Caco-2 (cell line): ENCODE results near the gene TAPBPL. TPM values are rescaled to one million over a fixed set of nuclear protein-coding genes. Genes with fewer than 3 reads are reported as not detected.

Experiments used
- BruUV-seq: library from RNA; stranded (reverse); fragments of 400-500 nt; replicated peaks from 2 replicates; lab custom pipeline; 2021; lab: Mats Ljungman, UMichigan
- CTCF ChIA-PET: fragments of 300-600 bp; sonication (Branson Sonifier 250); formaldehyde crosslinking; loops from one replicate; lab custom pipeline; 2022; ENCODE audit warnings: antibody characterized with exemption; lab: Charles Lee
- POLR2A ChIA-PET: fragments of 300-600 bp; sonication (Branson Sonifier 250); formaldehyde crosslinking; loops from one replicate; lab custom pipeline; 2022; ENCODE audit warnings: antibody characterized with exemption; lab: Charles Lee
- DNase-seq, 2 experiments: peaks; one replicate each; pipeline versions ENCODE4 v3.0.0 to v3.0.0-alpha.2; 2020 to 2022
- H3K27me3 ChIP-seq: replicated peaks from 2 replicates; pipeline ENCODE4 v1.6.0; 2011; ENCODE audit warnings: low read length; ENCODE audit not compliant: control insufficient read depth, insufficient read depth
- H3K36me3 ChIP-seq: 2 replicates; pipeline ENCODE4 v1.5.1; 2011; ENCODE audit warnings: low read length; ENCODE audit not compliant: control insufficient read depth, insufficient read depth
- H3K4me1 ChIP-seq: fragments of 250-450 bp; sonication (Bioruptor Pico); 2 replicates; pipeline ENCODE4 v1.5.1; 2020; ENCODE audit warnings: mild to moderate bottlenecking
- H3K4me3 ChIP-seq: 2 replicates; pipeline ENCODE4 v1.5.1; 2011; ENCODE audit warnings: low read depth, mild to moderate bottlenecking, control low read depth, low read length
- H3K9me3 ChIP-seq: fragments of 250-450 bp; sonication (Bioruptor Pico); 2 replicates; pipeline ENCODE4 v1.5.1; 2020; ENCODE audit warnings: mild to moderate bottlenecking, moderate library complexity
- H3K27ac Mint-ChIP-seq: one replicate; pipeline ENCODE4 v1.8.0; 2022; ENCODE audit warnings: mixed read lengths; ENCODE audit not compliant: unreplicated experiment
- H3K27me3 Mint-ChIP-seq: one replicate; pipeline ENCODE4 v1.8.0; 2022; ENCODE audit warnings: mixed read lengths; ENCODE audit not compliant: insufficient read depth, unreplicated experiment
- H3K36me3 Mint-ChIP-seq: one replicate; pipeline ENCODE4 v1.8.0; 2022; ENCODE audit warnings: mild to moderate bottlenecking, mixed read lengths; ENCODE audit not compliant: insufficient read depth, unreplicated experiment
- H3K4me1 Mint-ChIP-seq: one replicate; pipeline ENCODE4 v1.8.0; 2022; ENCODE audit warnings: low read depth, mixed read lengths; ENCODE audit not compliant: unreplicated experiment
- H3K4me3 Mint-ChIP-seq: one replicate; pipeline ENCODE4 v1.8.0; 2022; ENCODE audit warnings: mild to moderate bottlenecking, moderate library complexity, mixed read lengths; ENCODE audit not compliant: unreplicated experiment
- H3K9me3 Mint-ChIP-seq: one replicate; pipeline ENCODE4 v1.8.0; 2022; ENCODE audit warnings: mixed read lengths; ENCODE audit not compliant: unreplicated experiment
- intact Hi-C: fragments of 100-400 bp; cut with micrococcal nuclease; formaldehyde crosslinking; loops from one replicate; pipeline ENCODE4 v1.10.0; 2022; ENCODE audit not compliant: unreplicated experiment
- total RNA-seq: library from RNA; stranded (reverse); gene quantifications from 2 replicates; pipeline ENCODE4 v1.2.3, GENCODE V29; 2022
- TF ChIP-seq, protein P1 (sequence below), 2 experiments: fragments of 200-600 bp in 1 of 2; IDR thresholded peaks; 1 replicate in 1 of 2; 2 replicates in 1 of 2; pipeline versions ENCODE4 v1.5.1 to v1.8.0; 2011 to 2022; ENCODE audit warnings: antibody characterized with exemption in 1 of 2, control low read depth in 1 of 2, inconsistent platforms in 1 of 2, low read depth in 1 of 2, low read length in 1 of 2, mild to moderate bottlenecking in 1 of 2, moderate library complexity in 1 of 2; ENCODE audit not compliant: insufficient read depth in 1 of 2, severe bottlenecking in 1 of 2, unreplicated experiment in 1 of 2

Gene TAPBPL
- total RNA-seq, 1 experiment from 2014 or later: 9.7 TPM

DNA sequence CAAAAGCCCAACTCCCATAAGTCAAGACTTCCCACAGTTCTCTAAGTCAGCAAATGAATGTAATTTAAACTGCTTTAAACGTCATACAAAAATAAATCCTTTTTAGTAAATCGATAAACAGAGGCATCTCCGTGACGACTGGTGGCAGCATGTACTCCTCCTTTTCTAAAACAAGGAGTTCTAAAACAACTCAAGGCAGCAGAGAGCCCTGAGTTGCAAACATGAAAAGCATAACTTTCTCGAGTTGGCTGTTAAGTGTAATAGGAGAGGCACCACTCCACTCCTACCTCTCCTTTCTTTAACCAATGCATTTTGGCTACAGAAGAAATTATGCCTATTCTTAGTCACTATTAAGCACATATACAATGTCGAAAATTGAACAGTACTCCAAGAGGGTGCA is 45.9 kb upstream of the TAPBPL start:
- Histone ChIP-seq H3K36me3 (no peaks in the 10 kb centered on the region), H3K27me3 (no peaks in the 10 kb centered on the region), H3K4me3 (no peak overlapping the region), H3K4me1 (0 out of 2 replicates have a peak, but pooled peaks cover 4% of the 10 kb centered on the region), H3K9me3 (peaks cover 6% of the 10 kb centered on the region; the same call in 1 of the 2 replicates)
- CTCF ChIA-PET: no interaction called here
- H3K4me1 Mint-ChIP-seq: peaks cover 7% of the 10 kb centered on the region
- no TSS peak for BruUV-seq
- peaks cover 15% of the 10 kb centered on the region for H3K9me3 Mint-ChIP-seq
- intact Hi-C loops: no loop called here
- TF ChIP-seq, protein P1, sequence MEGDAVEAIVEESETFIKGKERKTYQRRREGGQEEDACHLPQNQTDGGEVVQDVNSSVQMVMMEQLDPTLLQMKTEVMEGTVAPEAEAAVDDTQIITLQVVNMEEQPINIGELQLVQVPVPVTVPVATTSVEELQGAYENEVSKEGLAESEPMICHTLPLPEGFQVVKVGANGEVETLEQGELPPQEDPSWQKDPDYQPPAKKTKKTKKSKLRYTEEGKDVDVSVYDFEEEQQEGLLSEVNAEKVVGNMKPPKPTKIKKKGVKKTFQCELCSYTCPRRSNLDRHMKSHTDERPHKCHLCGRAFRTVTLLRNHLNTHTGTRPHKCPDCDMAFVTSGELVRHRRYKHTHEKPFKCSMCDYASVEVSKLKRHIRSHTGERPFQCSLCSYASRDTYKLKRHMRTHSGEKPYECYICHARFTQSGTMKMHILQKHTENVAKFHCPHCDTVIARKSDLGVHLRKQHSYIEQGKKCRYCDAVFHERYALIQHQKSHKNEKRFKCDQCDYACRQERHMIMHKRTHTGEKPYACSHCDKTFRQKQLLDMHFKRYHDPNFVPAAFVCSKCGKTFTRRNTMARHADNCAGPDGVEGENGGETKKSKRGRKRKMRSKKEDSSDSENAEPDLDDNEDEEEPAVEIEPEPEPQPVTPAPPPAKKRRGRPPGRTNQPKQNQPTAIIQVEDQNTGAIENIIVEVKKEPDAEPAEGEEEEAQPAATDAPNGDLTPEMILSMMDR (IDR thresholded peaks at IDR 0.05; ENCODE audit: insufficient read depth in 1 of 2, low read depth in 1 of 2, low read length in 1 of 2, severe bottlenecking in 1 of 2, unreplicated experiment in 1 of 2): no peak
- no peaks in the 10 kb centered on the region for H3K27me3 Mint-ChIP-seq
- no peak overlapping the region for H3K4me3 Mint-ChIP-seq
- H3K36me3 Mint-ChIP-seq: peaks cover 12% of the 10 kb centered on the region
- no peak for DNase-seq
- POLR2A ChIA-PET: no interaction called here
- no peak overlapping the region for H3K27ac Mint-ChIP-seq

DNA sequence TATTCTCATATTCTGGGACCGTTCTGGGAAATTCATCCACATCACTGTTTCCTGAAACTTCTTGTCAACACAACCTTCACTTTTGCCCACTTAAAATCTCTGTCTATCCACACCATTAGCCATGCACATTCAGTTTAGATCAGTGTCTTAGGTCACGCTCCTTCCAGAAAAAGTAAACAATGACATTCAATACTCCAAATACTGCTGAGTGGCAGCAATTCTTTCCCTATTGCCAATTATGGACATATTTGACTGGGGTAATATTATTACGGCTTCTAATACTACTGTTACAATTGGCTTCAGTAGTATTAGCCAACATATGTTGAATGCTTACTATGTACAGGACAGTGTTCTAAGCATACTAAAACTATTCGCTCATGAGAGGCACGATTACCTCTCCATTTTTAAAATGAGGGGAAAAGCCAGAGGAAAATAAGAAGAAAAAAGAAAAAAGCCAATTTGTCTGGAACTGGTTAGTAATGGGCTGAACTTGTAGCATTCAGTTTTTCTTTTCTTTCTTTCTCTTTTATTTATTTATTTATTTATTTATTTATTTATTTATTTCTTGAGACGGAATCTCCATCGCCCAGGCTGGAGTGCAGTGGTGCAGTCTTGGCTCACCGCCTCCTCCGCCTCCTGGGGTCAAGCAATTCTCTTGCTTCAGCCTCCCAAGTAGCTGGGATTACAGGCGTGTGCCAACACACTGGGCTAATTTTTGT is 44.4 kb upstream of the TAPBPL start:
- Mint-ChIP-seq H3K4me1 (peaks cover 7% of the 10 kb centered on the region), H3K36me3 (peaks cover 12% of the 10 kb centered on the region), H3K27ac (no peak overlapping the region), H3K9me3 (peaks cover 15% of the 10 kb centered on the region), H3K4me3 (no peak overlapping the region), H3K27me3 (no peaks in the 10 kb centered on the region)
- Histone ChIP-seq H3K4me3 (no peak overlapping the region), H3K36me3 (no peaks in the 10 kb centered on the region), H3K27me3 (no peaks in the 10 kb centered on the region), H3K9me3 (peaks cover 6% of the 10 kb centered on the region; the same call in 1 of the 2 replicates), H3K4me1 (0 out of 2 replicates have a peak, but pooled peaks cover 4% of the 10 kb centered on the region)
- ChIA-PET CTCF (no interaction called here), POLR2A (no interaction called here)
- BruUV-seq: no TSS peak
- no peak for DNase-seq
- TF ChIP-seq, protein P1 (IDR thresholded peaks at IDR 0.05; ENCODE audit: insufficient read depth in 1 of 2, low read depth in 1 of 2, low read length in 1 of 2, severe bottlenecking in 1 of 2, unreplicated experiment in 1 of 2): no peak
- intact Hi-C loops: no loop called here

DNA sequence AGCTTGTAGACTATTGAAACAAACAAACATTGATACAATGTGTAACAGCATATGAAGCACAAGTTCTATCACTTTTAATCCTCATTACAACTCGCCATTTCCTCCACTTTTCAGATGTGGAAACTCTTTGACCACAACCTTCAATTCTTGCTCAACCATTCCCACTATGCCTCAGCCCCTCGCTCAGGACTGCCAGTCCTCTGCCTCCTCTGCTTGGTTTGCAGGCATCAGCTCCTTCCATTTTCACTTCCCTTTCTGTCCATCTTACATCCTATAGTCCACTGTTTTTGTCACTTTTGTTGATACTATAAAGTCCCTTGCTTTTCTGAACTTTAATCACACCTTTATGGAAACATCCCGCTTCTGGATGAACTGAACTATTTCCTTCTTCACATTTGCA is 35.2 kb upstream of the TAPBPL start:
- H3K36me3 Mint-ChIP-seq: no peaks in the 10 kb centered on the region
- H3K9me3 Mint-ChIP-seq: no peaks in the 10 kb centered on the region
- ChIA-PET CTCF (no interaction called here), POLR2A (no interaction called here)
- DNase-seq: no peak
- intact Hi-C loops: no loop called here
- Histone ChIP-seq H3K27me3 (no peaks in the 10 kb centered on the region), H3K4me3 (no peak overlapping the region), H3K4me1 (peaks cover 5% of the 10 kb centered on the region), H3K9me3 (no peaks in the 10 kb centered on the region), H3K36me3 (no peaks in the 10 kb centered on the region)
- no peaks in the 10 kb centered on the region for H3K4me1 Mint-ChIP-seq
- no peak overlapping the region for H3K4me3 Mint-ChIP-seq
- no peak overlapping the region for H3K27ac Mint-ChIP-seq
- TF ChIP-seq, protein P1 (IDR thresholded peaks at IDR 0.05; ENCODE audit: insufficient read depth in 1 of 2, low read depth in 1 of 2, low read length in 1 of 2, severe bottlenecking in 1 of 2, unreplicated experiment in 1 of 2): no peak
- H3K27me3 Mint-ChIP-seq: no peaks in the 10 kb centered on the region
- BruUV-seq: no TSS peak
